Keratinocyte (primary cell): ENCODE results near the gene RASGEF1C. TPM values are rescaled to one million over a fixed set of nuclear protein-coding genes. Genes with fewer than 3 reads are reported as not detected.

Experiments used
- DNase-seq: peaks from one replicate; pipeline ENCODE4 v3.0.0-alpha.2; 2011; ENCODE audit warnings: low read depth, missing footprints, low spot score
- FAIRE-seq: peaks from 2 replicates; lab custom pipeline; 2011; peaks lifted over from hg19 to GRCh38; lab: Jason Lieb, UNC
- H2AFZ ChIP-seq: 2 replicates; pipeline ENCODE4 v1.6.0; 2012; ENCODE audit warnings: low read length, control low read depth, inconsistent platforms; ENCODE audit not compliant: control insufficient read depth
- H3K27ac ChIP-seq: 2 replicates; pipeline ENCODE4 v1.5.1; 2011; ENCODE audit warnings: low read length; ENCODE audit not compliant: control insufficient read depth, insufficient read depth
- H3K27me3 ChIP-seq: 3 replicates; pipeline ENCODE4 v1.6.0; 2011; ENCODE audit warnings: low read length; ENCODE audit not compliant: control insufficient read depth, insufficient read depth; ENCODE audit errors: extremely low read depth
- H3K36me3 ChIP-seq, 2 experiments: 2 replicates in 1 of 2; 3 replicates in 1 of 2; pipeline ENCODE4 v1.5.1; 2011; ENCODE audit warnings: low read length in 2 of 2, mild to moderate bottlenecking in 1 of 2; ENCODE audit not compliant: control insufficient read depth in 2 of 2, insufficient read depth in 2 of 2; ENCODE audit errors: extremely low read depth in 1 of 2
- H3K4me1 ChIP-seq: 3 replicates; pipeline ENCODE4 v1.5.1; 2011; ENCODE audit warnings: low read length; ENCODE audit not compliant: control insufficient read depth, insufficient read depth; ENCODE audit errors: extremely low read depth
- H3K4me2 ChIP-seq: 3 replicates; pipeline ENCODE4 v1.6.0; 2011; ENCODE audit warnings: low read depth, low read length; ENCODE audit not compliant: control insufficient read depth, insufficient read depth; ENCODE audit errors: extremely low read depth
- H3K4me3 ChIP-seq, 3 experiments: fragments of 200-600 bp in 1 of 3; sonication (generic) in 1 of 3; 2 replicates in 2 of 3; 3 replicates in 1 of 3; pipeline ENCODE4 v1.5.1; 2011 to 2016; ENCODE audit warnings: low read length in 3 of 3, mild to moderate bottlenecking in 3 of 3, control low read depth in 2 of 3, inconsistent platforms in 1 of 3, low read depth in 1 of 3, mixed read lengths in 1 of 3, mixed run types in 1 of 3, moderate library complexity in 1 of 3; ENCODE audit not compliant: control insufficient read depth in 2 of 3, insufficient read depth in 2 of 3; ENCODE audit errors: extremely low read depth in 1 of 3
- H3K79me2 ChIP-seq: 2 replicates; pipeline ENCODE4 v1.6.0; 2012; ENCODE audit warnings: low read length; ENCODE audit not compliant: control insufficient read depth, insufficient read depth
- H3K9ac ChIP-seq: 3 replicates; pipeline ENCODE4 v1.6.0; 2011; ENCODE audit warnings: low read length; ENCODE audit not compliant: control insufficient read depth, insufficient read depth; ENCODE audit errors: extremely low read depth
- H3K9me1 ChIP-seq: 3 replicates; pipeline ENCODE4 v1.6.0; 2011; ENCODE audit warnings: low read length; ENCODE audit not compliant: control insufficient read depth, insufficient read depth; ENCODE audit errors: extremely low read depth
- H3K9me3 ChIP-seq: 2 replicates; pipeline ENCODE4 v1.5.1; 2012; ENCODE audit warnings: low read depth, low read length; ENCODE audit not compliant: control insufficient read depth
- H4K20me1 ChIP-seq: 3 replicates; pipeline ENCODE4 v1.6.0; 2011; ENCODE audit warnings: low read length; ENCODE audit not compliant: control insufficient read depth, insufficient read depth; ENCODE audit errors: extremely low read depth
- EZH2 ChIP-seq: IDR thresholded peaks from one replicate; pipeline ENCODE4 v1.6.1; 2012; ENCODE audit warnings: inconsistent platforms, mild to moderate bottlenecking, low read length, moderate library complexity
- dilution Hi-C: fragments of 300-500 bp; cut with MboI; formaldehyde crosslinking; loops from one replicate; pipeline ENCODE4 v1.7.0; 2020; ENCODE audit warnings: low sequenced_read_pairs; ENCODE audit not compliant: extremely low pct_ligation_motif_present
- polyA plus RNA-seq, 5 experiments: library from polyadenylated mRNA; depleted of rRNA in 3 of 5; stranded (reverse) in 3 of 5; stranded (forward) in 1 of 5; unstranded in 1 of 5; fragments of >200 nt; gene quantifications; 1 replicate in 1 of 5; 2 replicates in 3 of 5; 3 replicates in 1 of 5; pipeline versions ENCODE4 v1.2.1 to v1.2.3, GENCODE V29; 2011 to 2012; ENCODE audit warnings: missing spikeins in 2 of 5, low read depth in 1 of 5, low replicate concordance in 1 of 5
- TF ChIP-seq, protein P1 (sequence below), 3 experiments: IDR thresholded peaks in 1 of 3; conservative IDR thresholded peaks in 1 of 3; optimal IDR thresholded peaks in 1 of 3; 2 replicates in 2 of 3; 3 replicates in 1 of 3; pipeline versions ENCODE3 to v1.5.1; 2011; ENCODE audit warnings: low read length in 3 of 3, mild to moderate bottlenecking in 3 of 3, moderate library complexity in 2 of 3, control low read depth in 1 of 3, inconsistent platforms in 1 of 3; ENCODE audit not compliant: insufficient read depth in 2 of 3; ENCODE audit errors: extremely low read depth in 1 of 3

Gene RASGEF1C
- polyA plus RNA-seq, 1 donor (not counting 4 experiments of a cell fraction or from before 2014, with no cell fraction given) = not detected

DNA sequence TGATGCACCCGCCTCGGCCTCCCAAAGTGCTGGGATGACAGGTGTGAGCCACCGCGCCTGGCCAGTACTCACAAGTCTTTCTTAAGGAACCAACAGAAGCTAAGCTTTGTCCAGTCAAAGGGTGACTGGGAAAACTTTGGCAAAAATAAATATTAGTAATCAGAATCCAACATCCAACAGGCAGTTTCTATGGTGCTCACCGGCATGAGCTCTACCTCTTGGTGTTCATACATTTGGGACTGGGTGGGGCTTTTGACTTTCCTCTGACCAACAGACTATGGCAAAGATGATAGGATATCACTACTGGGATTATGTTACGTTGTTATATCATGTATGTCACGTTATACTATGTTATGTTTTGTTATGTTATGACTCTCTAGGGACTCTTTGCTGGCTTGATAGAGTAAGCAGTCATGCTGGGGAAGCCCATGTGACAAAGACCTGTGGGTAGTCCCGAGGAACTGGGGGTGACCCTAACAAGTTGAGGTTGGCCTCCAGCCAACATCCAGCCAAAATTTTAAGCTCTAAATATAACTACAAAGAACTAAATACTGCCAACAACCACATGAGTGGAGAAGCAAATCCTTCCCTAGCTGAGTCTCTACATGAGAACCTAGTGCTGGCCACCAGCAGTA lies 6.0 kb downstream of the RASGEF1C start:
- Histone ChIP-seq H3K27ac (no peak overlapping the region), H2AFZ (no peak overlapping the region), H3K9me1 (no peaks in the 10 kb centered on the region), H3K4me3 (no peak overlapping the region), H3K36me3 (no peaks in the 10 kb centered on the region), H4K20me1 (no peaks in the 10 kb centered on the region), H3K9me3 (no peaks in the 10 kb centered on the region), H3K27me3 (peaks cover 12% of the 10 kb centered on the region), H3K9ac (no peak overlapping the region), H3K4me2 (no peak overlapping the region), H3K4me1 (no peaks in the 10 kb centered on the region), H3K79me2 (no peaks in the 10 kb centered on the region)
- dilution Hi-C loops = no loop called here
- DNase-seq (no peak), FAIRE-seq (no peak)
- TF ChIP-seq EZH2 = no peak
- TF ChIP-seq, protein P1, sequence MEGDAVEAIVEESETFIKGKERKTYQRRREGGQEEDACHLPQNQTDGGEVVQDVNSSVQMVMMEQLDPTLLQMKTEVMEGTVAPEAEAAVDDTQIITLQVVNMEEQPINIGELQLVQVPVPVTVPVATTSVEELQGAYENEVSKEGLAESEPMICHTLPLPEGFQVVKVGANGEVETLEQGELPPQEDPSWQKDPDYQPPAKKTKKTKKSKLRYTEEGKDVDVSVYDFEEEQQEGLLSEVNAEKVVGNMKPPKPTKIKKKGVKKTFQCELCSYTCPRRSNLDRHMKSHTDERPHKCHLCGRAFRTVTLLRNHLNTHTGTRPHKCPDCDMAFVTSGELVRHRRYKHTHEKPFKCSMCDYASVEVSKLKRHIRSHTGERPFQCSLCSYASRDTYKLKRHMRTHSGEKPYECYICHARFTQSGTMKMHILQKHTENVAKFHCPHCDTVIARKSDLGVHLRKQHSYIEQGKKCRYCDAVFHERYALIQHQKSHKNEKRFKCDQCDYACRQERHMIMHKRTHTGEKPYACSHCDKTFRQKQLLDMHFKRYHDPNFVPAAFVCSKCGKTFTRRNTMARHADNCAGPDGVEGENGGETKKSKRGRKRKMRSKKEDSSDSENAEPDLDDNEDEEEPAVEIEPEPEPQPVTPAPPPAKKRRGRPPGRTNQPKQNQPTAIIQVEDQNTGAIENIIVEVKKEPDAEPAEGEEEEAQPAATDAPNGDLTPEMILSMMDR (optimal IDR thresholded peaks at IDR 0.05 in 1 of 3, IDR thresholded peaks at IDR 0.05 in 1 of 3, conservative IDR thresholded peaks at IDR 0.05 in 1 of 3; ENCODE audit: extremely low read depth in 1 of 3, insufficient read depth in 2 of 3, low read length in 3 of 3) = no peak

DNA sequence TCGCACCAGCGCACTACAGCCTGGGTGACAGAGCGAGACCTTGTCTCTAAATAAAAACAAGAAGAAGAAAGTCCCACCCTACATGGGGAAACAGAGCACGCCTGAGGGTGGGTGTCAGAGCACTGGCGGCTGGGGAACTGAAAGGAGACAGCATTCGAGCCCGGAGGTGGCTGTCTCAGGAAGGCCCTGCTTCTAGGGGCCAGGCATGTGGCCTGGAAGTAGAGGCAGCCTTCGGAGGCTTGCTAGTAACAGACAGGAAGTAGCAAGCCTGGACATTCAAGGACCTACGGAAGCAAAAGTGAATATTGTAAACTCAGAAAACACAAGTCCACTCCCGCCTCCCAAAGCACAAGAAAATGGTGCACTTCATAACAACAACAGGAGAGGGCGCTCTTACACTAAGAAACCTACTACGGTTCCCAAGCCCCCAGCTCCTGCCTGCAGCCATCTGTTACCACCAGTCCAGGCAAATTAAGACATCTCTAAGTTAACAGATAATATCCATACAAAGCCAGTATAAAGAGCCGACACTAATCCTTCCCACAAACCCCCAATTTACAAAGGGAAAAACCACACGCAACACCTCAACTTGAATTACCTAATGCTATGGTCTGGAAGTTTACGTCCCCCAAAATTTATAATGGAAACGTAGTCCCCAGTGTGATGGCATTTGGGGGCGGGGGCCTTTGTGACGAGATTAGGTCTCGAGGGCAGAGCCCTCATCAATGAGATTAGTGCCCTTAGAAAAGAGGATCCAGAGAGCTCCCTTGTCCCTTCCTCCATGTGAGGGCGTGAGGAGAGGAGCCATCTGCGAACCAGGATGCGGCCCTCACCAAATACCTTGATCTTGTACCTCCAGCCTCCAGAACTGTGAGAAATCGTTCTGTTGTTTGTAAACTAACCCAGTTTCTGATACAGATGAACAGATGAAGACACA lies 7.7 kb downstream of the RASGEF1C start:
- H4K20me1 ChIP-seq = no peaks in the 10 kb centered on the region
- DNase-seq (no peak), FAIRE-seq (no peak)
- no peaks in the 10 kb centered on the region for H3K9me3 ChIP-seq
- no peak overlapping the region for H3K9ac ChIP-seq
- no peak overlapping the region for H2AFZ ChIP-seq
- no peaks in the 10 kb centered on the region for H3K9me1 ChIP-seq
- no peak overlapping the region for H3K4me3 ChIP-seq
- no peaks in the 10 kb centered on the region for H3K79me2 ChIP-seq
- TF ChIP-seq, protein P1 (optimal IDR thresholded peaks at IDR 0.05 in 1 of 3, IDR thresholded peaks at IDR 0.05 in 1 of 3, conservative IDR thresholded peaks at IDR 0.05 in 1 of 3; ENCODE audit: extremely low read depth in 1 of 3, insufficient read depth in 2 of 3, low read length in 3 of 3) = peak; percentile 26 to 57 (median 35)
- TF ChIP-seq EZH2 = no peak
- dilution Hi-C loops = no loop called here
- H3K36me3 ChIP-seq = no peaks in the 10 kb centered on the region
- no peaks in the 10 kb centered on the region for H3K4me1 ChIP-seq
- no peak overlapping the region for H3K4me2 ChIP-seq
- no peaks in the 10 kb centered on the region for H3K27me3 ChIP-seq
- no peak overlapping the region for H3K27ac ChIP-seq
